Panc1 (cell line): ENCODE measurements around the gene NEK7. TPM values are rescaled to one million over a fixed set of nuclear protein-coding genes. Genes with fewer than 3 reads are reported as not detected.
A peak's percentile ranks its signal among the peaks of the same experiment; 100 is the strongest.

Experiments used
- ATAC-seq: fragments of 200-7000 bp; cut with Tn5 transposase; 2 replicates; pipeline ENCODE4 v1.9.1; 2020; ENCODE audit warnings: mild to moderate bottlenecking, moderate library complexity
- BruUV-seq: library from RNA; stranded (reverse); fragments of 400-500 nt; replicated peaks from 2 replicates; lab custom pipeline; 2021; lab: Mats Ljungman, UMichigan
- CTCF ChIA-PET: fragments of 300-600 bp; sonication (Branson Sonifier 250); formaldehyde crosslinking; loops from one replicate; lab custom pipeline; 2022; ENCODE audit warnings: antibody characterized with exemption; lab: Charles Lee
- POLR2A ChIA-PET: fragments of 300-600 bp; sonication (Branson Sonifier 250); formaldehyde crosslinking; loops from one replicate; lab custom pipeline; 2022; ENCODE audit warnings: antibody characterized with exemption; lab: Charles Lee
- DNase-seq: peaks from one replicate; pipeline ENCODE4 v3.0.0-alpha.2; 2010; ENCODE audit warnings: low read depth, low spot score
- H3K27ac ChIP-seq: 2 replicates; pipeline ENCODE4 v1.5.1; 2011; ENCODE audit warnings: mild to moderate bottlenecking, low read length, inconsistent platforms
- H3K27me3 ChIP-seq: fragments of 200-500 bp; sonication (Bioruptor generic); 2 replicates; pipeline ENCODE4 v1.6.0; 2014; ENCODE audit warnings: low read length, inconsistent platforms; ENCODE audit not compliant: control insufficient read depth, insufficient read depth
- H3K36me3 ChIP-seq: fragments of 200-500 bp; sonication (Bioruptor generic); 2 replicates; pipeline ENCODE4 v1.5.1; 2014; ENCODE audit warnings: inconsistent platforms, mild to moderate bottlenecking, low read length, moderate library complexity; ENCODE audit not compliant: control insufficient read depth, insufficient read depth
- H3K4me1 ChIP-seq: 2 replicates; pipeline ENCODE4 v1.5.1; 2011; ENCODE audit warnings: inconsistent platforms, mild to moderate bottlenecking, low read length, moderate library complexity; ENCODE audit not compliant: control insufficient read depth, insufficient read depth
- H3K4me3 ChIP-seq, 2 experiments: 2 replicates each; pipeline ENCODE4 v1.5.1; 2011 to 2012; ENCODE audit warnings: low read depth in 2 of 2, low read length in 2 of 2, mild to moderate bottlenecking in 2 of 2, inconsistent platforms in 1 of 2, moderate library complexity in 1 of 2
- H3K9me3 ChIP-seq: fragments of 200-500 bp; sonication (Bioruptor generic); 2 replicates; pipeline ENCODE4 v1.5.1; 2014; ENCODE audit warnings: low read depth, mild to moderate bottlenecking, inconsistent platforms, low read length, moderate library complexity; ENCODE audit not compliant: control insufficient read depth, insufficient read depth
- POLR2AphosphoS5 ChIP-seq: IDR thresholded peaks from 2 replicates; pipeline ENCODE4 v1.6.1; 2012; ENCODE audit warnings: mild to moderate bottlenecking, low read depth, low read length, moderate library complexity
- SIN3A ChIP-seq: IDR thresholded peaks from 2 replicates; pipeline ENCODE4 v1.6.1; 2012; ENCODE audit warnings: low read depth, mild to moderate bottlenecking, low read length, moderate library complexity, borderline replicate concordance; ENCODE audit not compliant: insufficient read depth
- TCF7L2 ChIP-seq: IDR thresholded peaks from 2 replicates; pipeline ENCODE4 v1.6.1; 2011; ENCODE audit warnings: mild to moderate bottlenecking, low read depth, low read length, inconsistent platforms
- in situ Hi-C: cut with HindIII; loops from 2 replicates; pipeline ENCODE4 v1.10.0; 2016; ENCODE audit warnings: low sequenced_read_pairs, low pct_unique_long_range_greater_than_20kb
- intact Hi-C: fragments of 100-400 bp; cut with micrococcal nuclease; formaldehyde crosslinking; loops from one replicate; pipeline ENCODE4 v1.10.0; 2022; ENCODE audit not compliant: unreplicated experiment
- total RNA-seq: library from RNA; stranded (reverse); gene quantifications from one replicate; pipeline ENCODE4 v1.2.1, GENCODE V29; 2021; ENCODE audit not compliant: unreplicated experiment
- TF ChIP-seq, protein P1 (sequence below), 2 experiments: IDR thresholded peaks; 2 replicates each; pipeline ENCODE4 v1.6.1; 2011 to 2012; ENCODE audit warnings: low read depth in 2 of 2, control low read depth in 1 of 2, low read length in 1 of 2, mild to moderate bottlenecking in 1 of 2, moderate library complexity in 1 of 2; ENCODE audit not compliant: insufficient read depth in 1 of 2
- TF ChIP-seq, protein P2 (sequence below): fragments of 450-650 bp; IDR thresholded peaks from 2 replicates; pipeline ENCODE4 v1.5.1; 2017; ENCODE audit warnings: mild to moderate bottlenecking

NEK7 gene
- total RNA-seq, 1 experiment from 2014 or later = 53.0 TPM

DNA sequence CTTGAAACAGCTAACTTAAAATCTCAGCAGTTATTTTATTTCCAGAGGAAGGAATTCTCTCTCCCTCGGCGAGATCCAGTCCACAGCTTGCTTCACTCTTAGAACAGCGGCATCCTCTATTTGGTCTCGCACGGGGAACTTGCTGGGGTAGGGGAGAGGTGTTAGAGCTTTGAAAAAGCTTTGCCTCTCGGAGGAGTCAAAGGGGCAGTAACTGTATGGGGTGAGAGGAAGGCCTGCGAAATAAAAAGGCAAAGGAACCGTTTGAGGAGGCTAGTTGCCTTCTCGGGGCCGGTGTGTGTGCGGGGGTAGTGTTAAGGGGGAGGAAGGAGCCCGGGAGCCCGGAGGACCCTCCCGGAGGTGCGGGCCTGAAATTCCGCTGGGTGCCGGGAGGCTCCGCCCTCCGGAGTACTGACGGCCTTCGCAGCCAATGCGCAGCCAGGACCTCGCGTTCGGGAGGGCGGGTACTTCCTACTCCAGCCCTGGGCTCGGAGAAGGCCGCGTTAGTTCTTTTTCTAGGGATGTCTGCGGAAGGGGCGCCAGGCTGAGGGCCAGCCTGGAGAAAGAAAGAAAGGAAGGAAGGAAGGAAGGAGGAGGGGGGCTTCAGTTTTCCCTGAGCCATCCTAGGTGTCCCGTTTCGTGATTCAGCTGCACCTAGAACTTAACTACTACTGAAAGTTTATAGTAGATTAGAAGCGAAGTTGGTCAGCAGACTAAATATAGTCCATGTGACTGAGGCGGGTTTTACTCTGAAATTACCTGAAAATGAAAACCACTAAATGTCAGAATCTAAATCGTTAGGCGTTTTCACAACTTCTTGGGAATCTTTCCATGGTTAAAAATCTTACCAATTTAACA is 2.2 kb downstream of the NEK7 start:
- in situ Hi-C loops (no loop called here), intact Hi-C loops (loop anchor here (10.0 kb wide), 2 partner anchors 306 to 544 kb away; no protein-coding TSS in a partner anchor)
- peaks cover 37% of the 10 kb centered on the region for H3K4me1 ChIP-seq
- ChIA-PET CTCF (no interaction called here), POLR2A (no interaction called here)
- H3K27me3 ChIP-seq = no peaks in the 10 kb centered on the region
- DNase-seq (peak; percentile 80), ATAC-seq (peak; percentile 89)
- no peaks in the 10 kb centered on the region for H3K36me3 ChIP-seq
- peak overlapping the region; percentile 99 for H3K27ac ChIP-seq
- BruUV-seq = no TSS peak
- TF ChIP-seq POLR2AphosphoS5 = peak; percentile 90
- TF ChIP-seq, protein P1, sequence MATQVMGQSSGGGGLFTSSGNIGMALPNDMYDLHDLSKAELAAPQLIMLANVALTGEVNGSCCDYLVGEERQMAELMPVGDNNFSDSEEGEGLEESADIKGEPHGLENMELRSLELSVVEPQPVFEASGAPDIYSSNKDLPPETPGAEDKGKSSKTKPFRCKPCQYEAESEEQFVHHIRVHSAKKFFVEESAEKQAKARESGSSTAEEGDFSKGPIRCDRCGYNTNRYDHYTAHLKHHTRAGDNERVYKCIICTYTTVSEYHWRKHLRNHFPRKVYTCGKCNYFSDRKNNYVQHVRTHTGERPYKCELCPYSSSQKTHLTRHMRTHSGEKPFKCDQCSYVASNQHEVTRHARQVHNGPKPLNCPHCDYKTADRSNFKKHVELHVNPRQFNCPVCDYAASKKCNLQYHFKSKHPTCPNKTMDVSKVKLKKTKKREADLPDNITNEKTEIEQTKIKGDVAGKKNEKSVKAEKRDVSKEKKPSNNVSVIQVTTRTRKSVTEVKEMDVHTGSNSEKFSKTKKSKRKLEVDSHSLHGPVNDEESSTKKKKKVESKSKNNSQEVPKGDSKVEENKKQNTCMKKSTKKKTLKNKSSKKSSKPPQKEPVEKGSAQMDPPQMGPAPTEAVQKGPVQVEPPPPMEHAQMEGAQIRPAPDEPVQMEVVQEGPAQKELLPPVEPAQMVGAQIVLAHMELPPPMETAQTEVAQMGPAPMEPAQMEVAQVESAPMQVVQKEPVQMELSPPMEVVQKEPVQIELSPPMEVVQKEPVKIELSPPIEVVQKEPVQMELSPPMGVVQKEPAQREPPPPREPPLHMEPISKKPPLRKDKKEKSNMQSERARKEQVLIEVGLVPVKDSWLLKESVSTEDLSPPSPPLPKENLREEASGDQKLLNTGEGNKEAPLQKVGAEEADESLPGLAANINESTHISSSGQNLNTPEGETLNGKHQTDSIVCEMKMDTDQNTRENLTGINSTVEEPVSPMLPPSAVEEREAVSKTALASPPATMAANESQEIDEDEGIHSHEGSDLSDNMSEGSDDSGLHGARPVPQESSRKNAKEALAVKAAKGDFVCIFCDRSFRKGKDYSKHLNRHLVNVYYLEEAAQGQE (IDR thresholded peaks at IDR 0.05; ENCODE audit: insufficient read depth in 1 of 2, low read depth in 2 of 2, low read length in 1 of 2) = no peak; a peak in 1 of 4 replicates
- TF ChIP-seq, protein P2, sequence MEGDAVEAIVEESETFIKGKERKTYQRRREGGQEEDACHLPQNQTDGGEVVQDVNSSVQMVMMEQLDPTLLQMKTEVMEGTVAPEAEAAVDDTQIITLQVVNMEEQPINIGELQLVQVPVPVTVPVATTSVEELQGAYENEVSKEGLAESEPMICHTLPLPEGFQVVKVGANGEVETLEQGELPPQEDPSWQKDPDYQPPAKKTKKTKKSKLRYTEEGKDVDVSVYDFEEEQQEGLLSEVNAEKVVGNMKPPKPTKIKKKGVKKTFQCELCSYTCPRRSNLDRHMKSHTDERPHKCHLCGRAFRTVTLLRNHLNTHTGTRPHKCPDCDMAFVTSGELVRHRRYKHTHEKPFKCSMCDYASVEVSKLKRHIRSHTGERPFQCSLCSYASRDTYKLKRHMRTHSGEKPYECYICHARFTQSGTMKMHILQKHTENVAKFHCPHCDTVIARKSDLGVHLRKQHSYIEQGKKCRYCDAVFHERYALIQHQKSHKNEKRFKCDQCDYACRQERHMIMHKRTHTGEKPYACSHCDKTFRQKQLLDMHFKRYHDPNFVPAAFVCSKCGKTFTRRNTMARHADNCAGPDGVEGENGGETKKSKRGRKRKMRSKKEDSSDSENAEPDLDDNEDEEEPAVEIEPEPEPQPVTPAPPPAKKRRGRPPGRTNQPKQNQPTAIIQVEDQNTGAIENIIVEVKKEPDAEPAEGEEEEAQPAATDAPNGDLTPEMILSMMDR = no peak
- peak; percentile 17; the same call in 1 of the 2 replicates for TF ChIP-seq SIN3A
- TF ChIP-seq TCF7L2 = no peak
- peak overlapping the region; percentile 87 to 88 for H3K4me3 ChIP-seq
- no peaks in the 10 kb centered on the region for H3K9me3 ChIP-seq

DNA sequence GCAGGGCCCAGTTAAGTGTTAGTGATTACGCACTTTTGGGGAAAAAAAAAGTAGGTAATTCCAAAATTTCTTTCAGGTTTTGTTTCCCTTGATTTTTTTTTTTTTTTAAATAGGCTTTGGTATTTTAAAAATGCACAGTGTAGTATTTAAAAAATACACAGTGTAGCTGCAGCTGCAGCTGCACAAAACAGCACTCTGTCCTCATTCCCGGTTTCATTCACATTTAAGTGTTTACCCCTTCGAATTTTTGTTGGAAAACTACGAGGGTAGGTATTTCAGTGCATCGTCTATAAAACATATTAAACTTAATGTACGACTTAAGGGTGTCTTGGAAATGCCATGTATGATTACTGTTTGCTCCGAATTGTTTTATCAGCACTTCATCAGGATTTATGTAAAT is 3.4 kb downstream of the NEK7 start:
- TF ChIP-seq, protein P2 = no peak
- TF ChIP-seq SIN3A (no peak), POLR2AphosphoS5 (no peak), TCF7L2 (no peak)
- TF ChIP-seq, protein P1 (IDR thresholded peaks at IDR 0.05; ENCODE audit: insufficient read depth in 1 of 2, low read depth in 2 of 2, low read length in 1 of 2) = no peak
- Histone ChIP-seq H3K4me3 (peak overlapping the region in 1 of 2 experiments; percentile 88; a peak in 2 of 4 replicates), H3K36me3 (no peaks in the 10 kb centered on the region), H3K4me1 (peaks cover 37% of the 10 kb centered on the region), H3K27ac (peak overlapping the region; percentile 99), H3K9me3 (no peaks in the 10 kb centered on the region), H3K27me3 (no peaks in the 10 kb centered on the region)
- BruUV-seq = no TSS peak
- in situ Hi-C loops (no loop called here), intact Hi-C loops (loop anchor here (10.0 kb wide), 1 partner anchor 525 kb away; no protein-coding TSS in a partner anchor)
- POLR2A ChIA-PET = no interaction called here
- DNase-seq (no peak), ATAC-seq (no peak)
- CTCF ChIA-PET = no interaction called here
